ENCODE data around the gene TEPSIN. TPM values are rescaled to one million over a fixed set of nuclear protein-coding genes. Genes with fewer than 3 reads are reported as not detected.

The TEPSIN gene
- total RNA-seq, 1 experiment from 2014 or later: 38.8 TPM

DNA sequence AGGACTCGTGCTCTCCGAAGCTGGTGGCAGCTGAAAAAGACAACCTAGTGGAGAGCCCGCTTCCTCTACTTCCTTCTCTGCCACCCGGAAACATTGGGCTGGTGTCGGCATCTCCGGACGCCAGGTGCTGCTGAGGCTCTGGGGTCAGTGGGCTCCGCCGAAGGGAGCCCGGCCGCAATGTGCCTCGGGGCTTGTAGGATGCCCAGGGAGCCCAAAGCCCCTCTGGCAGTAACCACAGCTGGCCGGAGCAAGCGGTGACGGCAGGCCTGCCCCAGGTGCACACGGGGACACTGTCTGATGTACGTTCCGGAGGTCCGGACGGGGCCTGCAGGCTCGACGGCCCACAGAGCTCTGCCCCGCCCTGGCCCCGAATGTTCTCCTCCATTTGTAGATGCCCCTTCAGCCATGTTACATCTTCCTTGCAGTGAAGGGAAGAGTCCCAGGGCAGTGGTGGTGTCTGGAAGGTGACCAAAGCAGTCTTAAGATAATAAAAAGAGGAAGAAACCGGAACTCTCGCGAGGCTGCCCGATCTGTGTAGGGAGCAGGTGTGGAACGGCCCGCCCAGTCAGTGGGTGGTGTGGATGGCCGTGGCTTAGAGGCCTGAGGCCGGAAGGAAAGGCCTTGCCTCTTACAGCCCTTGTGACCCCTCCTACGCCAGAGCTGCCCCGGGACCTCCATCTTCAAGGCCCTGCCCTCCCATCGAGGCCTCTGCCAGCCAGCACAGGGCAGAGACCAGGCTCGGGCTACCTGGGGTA lies 22.9 kb upstream of the TEPSIN start:
- no peak overlapping the region for H2AFZ ChIP-seq (ENCODE audit: low read length)
- H3K4ac ChIP-seq (ENCODE audit: low read depth, low read length): no peak overlapping the region
- no peaks in the 10 kb centered on the region for H3K4me1 Mint-ChIP-seq
- no peak overlapping the region for H3K27ac ChIP-seq (ENCODE audit: insufficient read length, low read depth, low read length)
- H2BK15ac ChIP-seq (ENCODE audit: low read depth, low read length): no peak overlapping the region
- TF ChIP-seq, protein P1, sequence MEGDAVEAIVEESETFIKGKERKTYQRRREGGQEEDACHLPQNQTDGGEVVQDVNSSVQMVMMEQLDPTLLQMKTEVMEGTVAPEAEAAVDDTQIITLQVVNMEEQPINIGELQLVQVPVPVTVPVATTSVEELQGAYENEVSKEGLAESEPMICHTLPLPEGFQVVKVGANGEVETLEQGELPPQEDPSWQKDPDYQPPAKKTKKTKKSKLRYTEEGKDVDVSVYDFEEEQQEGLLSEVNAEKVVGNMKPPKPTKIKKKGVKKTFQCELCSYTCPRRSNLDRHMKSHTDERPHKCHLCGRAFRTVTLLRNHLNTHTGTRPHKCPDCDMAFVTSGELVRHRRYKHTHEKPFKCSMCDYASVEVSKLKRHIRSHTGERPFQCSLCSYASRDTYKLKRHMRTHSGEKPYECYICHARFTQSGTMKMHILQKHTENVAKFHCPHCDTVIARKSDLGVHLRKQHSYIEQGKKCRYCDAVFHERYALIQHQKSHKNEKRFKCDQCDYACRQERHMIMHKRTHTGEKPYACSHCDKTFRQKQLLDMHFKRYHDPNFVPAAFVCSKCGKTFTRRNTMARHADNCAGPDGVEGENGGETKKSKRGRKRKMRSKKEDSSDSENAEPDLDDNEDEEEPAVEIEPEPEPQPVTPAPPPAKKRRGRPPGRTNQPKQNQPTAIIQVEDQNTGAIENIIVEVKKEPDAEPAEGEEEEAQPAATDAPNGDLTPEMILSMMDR (conservative IDR thresholded peaks at IDR 0.05): no peak
- H3K4me3 Mint-ChIP-seq: no peak overlapping the region
- H3K27ac Mint-ChIP-seq: no peak overlapping the region
- H2BK120ac ChIP-seq (ENCODE audit: low read depth, low read length, poor library complexity, severe bottlenecking): no peak overlapping the region
- no peaks in the 10 kb centered on the region for H3K9me3 Mint-ChIP-seq
- no CpG with 5 or more reads among the region's 36 CpGs for WGBS (ENCODE audit: extremely low coverage, insufficient read length, low lambda C conversion rate)
- H3K27me3 Mint-ChIP-seq (ENCODE audit: low read depth): no peaks in the 10 kb centered on the region
- no peak overlapping the region for H3K9ac ChIP-seq (ENCODE audit: extremely low read depth, insufficient read length, low read length)
- no peaks in the 10 kb centered on the region for H3K27me3 ChIP-seq (ENCODE audit: insufficient read depth, low read length)
- H3K4me1 ChIP-seq (ENCODE audit: insufficient read depth, low read length): no peaks in the 10 kb centered on the region
- no peak overlapping the region for H3K56ac ChIP-seq (ENCODE audit: insufficient read length, low read depth, low read length)
- DNase-seq: no peak
- H3K9me3 ChIP-seq (ENCODE audit: control insufficient read depth, low read depth, low read length): no peaks in the 10 kb centered on the region
- H4K8ac ChIP-seq (replicated peaks; ENCODE audit: insufficient read length, low read depth, low read length): no peak overlapping the region
- no peak overlapping the region for H3K18ac ChIP-seq (ENCODE audit: insufficient read length, low read depth, low read length)
- H2BK5ac ChIP-seq (ENCODE audit: insufficient read length, low read length): no peak overlapping the region
- H2BK20ac ChIP-seq (ENCODE audit: low read depth, low read length, poor library complexity, severe bottlenecking): no peak overlapping the region
- no peak overlapping the region for H2BK12ac ChIP-seq (ENCODE audit: insufficient read length, low read depth, low read length)
- no peak overlapping the region for H3K14ac ChIP-seq (ENCODE audit: insufficient read depth, low read length)
- H4K91ac ChIP-seq (ENCODE audit: insufficient read length, low read depth, low read length): no peak overlapping the region
- no peaks in the 10 kb centered on the region for H3K79me1 ChIP-seq (ENCODE audit: insufficient read depth, low read depth, low read length, poor library complexity, severe bottlenecking)
- no peak overlapping the region for H3T11ph ChIP-seq (ENCODE audit: low read length)
- no peak overlapping the region for H4K5ac ChIP-seq (ENCODE audit: insufficient read length, low read depth, low read length)
- H3K4me2 ChIP-seq (ENCODE audit: insufficient read depth, insufficient read length, low read length): no peak overlapping the region
- no peak overlapping the region for H2AK5ac ChIP-seq (ENCODE audit: insufficient read length, low read length)
- H3K23me2 ChIP-seq (ENCODE audit: insufficient read length, low read depth, low read length, poor library complexity, severe bottlenecking): no peaks in the 10 kb centered on the region
- no peak overlapping the region for H3K23ac ChIP-seq (ENCODE audit: insufficient read length, low read depth, low read length)
- H3K36me3 Mint-ChIP-seq (ENCODE audit: insufficient read depth in 1 of 3, low read depth in 3 of 3): peaks cover 2 to 30% (median 25%) of the 10 kb centered on the region in 3 experiments; a peak in 6 of 7 replicates
- H4K20me1 ChIP-seq (ENCODE audit: control insufficient read depth, insufficient read depth, insufficient read length): no peaks in the 10 kb centered on the region
- H3K79me2 ChIP-seq (ENCODE audit: insufficient read depth, low read length): no peaks in the 10 kb centered on the region
